Endodermal cell (in vitro differentiated cells): ENCODE data around the gene LARGE1. TPM values are rescaled to one million over a fixed set of nuclear protein-coding genes. Genes with fewer than 3 reads are reported as not detected.

Experiments used
- DNase-seq: peaks from one replicate; pipeline ENCODE4 v3.0.0-alpha.2; 2017
- H3K27ac ChIP-seq: 2 replicates; pipeline ENCODE4 v1.5.1; 2013; ENCODE audit warnings: mild to moderate bottlenecking, low read depth, low read length, moderate library complexity
- H3K27me3 ChIP-seq: 2 replicates; pipeline ENCODE4 v1.6.1; 2013; ENCODE audit warnings: mild to moderate bottlenecking, low read length, moderate library complexity; ENCODE audit not compliant: insufficient read depth, control insufficient read depth, poor library complexity, severe bottlenecking
- H3K36me3 ChIP-seq: 2 replicates; pipeline ENCODE4 v1.7.0; 2013; ENCODE audit warnings: mild to moderate bottlenecking, low read length, moderate library complexity; ENCODE audit not compliant: control insufficient read depth, insufficient read depth
- H3K4me1 ChIP-seq: one replicate; pipeline ENCODE4 v1.7.0; 2013; ENCODE audit warnings: low read length; ENCODE audit not compliant: control insufficient read depth, insufficient read depth
- H3K4me3 ChIP-seq: 2 replicates; pipeline ENCODE4 v1.5.1; 2013; ENCODE audit warnings: mild to moderate bottlenecking, low read length, moderate library complexity
- H3K9ac ChIP-seq: 2 replicates; pipeline ENCODE4 v1.6.1; 2013; ENCODE audit warnings: mild to moderate bottlenecking, low read length, moderate library complexity; ENCODE audit not compliant: poor library complexity, severe bottlenecking; ENCODE audit errors: extremely low read depth
- H3K9me3 ChIP-seq: 2 replicates; pipeline ENCODE4 v1.6.1; 2013; ENCODE audit warnings: mild to moderate bottlenecking, low read length, moderate library complexity; ENCODE audit not compliant: control insufficient read depth
- H3K27ac Mint-ChIP-seq: 2 replicates; pipeline ENCODE4 v1.8.0; 2020; ENCODE audit warnings: mixed read lengths
- H3K27me3 Mint-ChIP-seq: 2 replicates; pipeline ENCODE4 v1.8.0; 2021; ENCODE audit warnings: mild to moderate bottlenecking, mixed read lengths; ENCODE audit not compliant: insufficient read depth
- H3K36me3 Mint-ChIP-seq: 2 replicates; pipeline ENCODE4 v1.8.0; 2020; ENCODE audit warnings: low read depth, mixed read lengths
- H3K4me1 Mint-ChIP-seq: 2 replicates; pipeline ENCODE4 v1.8.0; 2020; ENCODE audit warnings: mixed read lengths
- H3K4me3 Mint-ChIP-seq: 2 replicates; pipeline ENCODE4 v1.8.0; 2020; ENCODE audit warnings: mild to moderate bottlenecking, moderate library complexity, mixed read lengths
- H3K9me3 Mint-ChIP-seq: 2 replicates; pipeline ENCODE4 v1.8.0; 2020; ENCODE audit warnings: mild to moderate bottlenecking, mixed read lengths
- WGBS, 2 experiments: methylation state at CpG; one replicate each; pipeline versions ENCODE4 v1.1.5 to v1.1.7; 2013; ENCODE audit warnings: missing lambda C conversion rate in 2 of 2, mixed read lengths in 1 of 2; ENCODE audit not compliant: insufficient coverage in 1 of 2, insufficient read length in 1 of 2; 5-methylcytosine and 5-hydroxymethylcytosine counted together
- total RNA-seq, 2 donors: library from RNA; stranded (reverse); fragmentation: NEBNext Ultra II Directional in 1 of 2; extraction: Animal tissue kit (Norgen Biotek cat#: 25700) in 1 of 2; gene quantifications; 2 replicates in 1 of 2; 3 replicates in 1 of 2; pipeline ENCODE4 v1.2.1, GENCODE V29; 2021
- TF ChIP-seq, protein P1 (sequence below): fragments of 200-600 bp; sonication (generic); conservative IDR thresholded peaks from 2 replicates; pipeline ENCODE4 v1.5.0; 2021; ENCODE audit warnings: antibody characterized with exemption, mild to moderate bottlenecking

The LARGE1 gene
- total RNA-seq, 2 donors from 2014 or later: 17.5 to 24.3 TPM

DNA sequence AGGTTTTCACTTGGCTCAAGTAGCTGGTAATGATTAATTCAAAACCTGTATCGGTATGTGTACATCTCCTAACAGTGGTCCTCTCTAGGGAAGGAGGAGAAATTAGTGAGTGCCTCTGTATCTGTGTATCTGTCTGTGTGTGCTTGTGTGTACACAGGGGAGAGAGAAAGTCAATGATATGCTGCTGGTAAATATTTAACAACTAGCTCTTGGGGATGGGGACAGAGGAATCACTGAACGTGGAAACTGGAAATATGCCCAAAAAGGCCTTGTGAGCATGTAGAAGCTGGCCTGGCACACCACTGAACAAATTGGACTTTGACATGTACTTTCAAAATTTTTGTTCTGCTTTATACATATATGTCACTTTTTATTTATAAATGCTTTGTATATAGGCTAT, 648.1 kb downstream of the LARGE1 start:
- Mint-ChIP-seq H3K27ac (no peak overlapping the region), H3K27me3 (no peaks in the 10 kb centered on the region), H3K4me3 (no peak overlapping the region), H3K36me3 (no peaks in the 10 kb centered on the region), H3K9me3 (no peaks in the 10 kb centered on the region), H3K4me1 (peaks cover 9% of the 10 kb centered on the region)
- Histone ChIP-seq H3K4me3 (no peak overlapping the region), H3K9ac (no peak overlapping the region), H3K4me1 (no peaks in the 10 kb centered on the region), H3K27ac (no peak overlapping the region), H3K27me3 (no peaks in the 10 kb centered on the region), H3K36me3 (no peaks in the 10 kb centered on the region), H3K9me3 (no peaks in the 10 kb centered on the region)
- DNase-seq: no peak
- WGBS, 2 experiments: 70 to 92% methylated on average over 1 to 2 of the region's 2 CpGs
- TF ChIP-seq, protein P1, sequence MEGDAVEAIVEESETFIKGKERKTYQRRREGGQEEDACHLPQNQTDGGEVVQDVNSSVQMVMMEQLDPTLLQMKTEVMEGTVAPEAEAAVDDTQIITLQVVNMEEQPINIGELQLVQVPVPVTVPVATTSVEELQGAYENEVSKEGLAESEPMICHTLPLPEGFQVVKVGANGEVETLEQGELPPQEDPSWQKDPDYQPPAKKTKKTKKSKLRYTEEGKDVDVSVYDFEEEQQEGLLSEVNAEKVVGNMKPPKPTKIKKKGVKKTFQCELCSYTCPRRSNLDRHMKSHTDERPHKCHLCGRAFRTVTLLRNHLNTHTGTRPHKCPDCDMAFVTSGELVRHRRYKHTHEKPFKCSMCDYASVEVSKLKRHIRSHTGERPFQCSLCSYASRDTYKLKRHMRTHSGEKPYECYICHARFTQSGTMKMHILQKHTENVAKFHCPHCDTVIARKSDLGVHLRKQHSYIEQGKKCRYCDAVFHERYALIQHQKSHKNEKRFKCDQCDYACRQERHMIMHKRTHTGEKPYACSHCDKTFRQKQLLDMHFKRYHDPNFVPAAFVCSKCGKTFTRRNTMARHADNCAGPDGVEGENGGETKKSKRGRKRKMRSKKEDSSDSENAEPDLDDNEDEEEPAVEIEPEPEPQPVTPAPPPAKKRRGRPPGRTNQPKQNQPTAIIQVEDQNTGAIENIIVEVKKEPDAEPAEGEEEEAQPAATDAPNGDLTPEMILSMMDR: no peak

DNA sequence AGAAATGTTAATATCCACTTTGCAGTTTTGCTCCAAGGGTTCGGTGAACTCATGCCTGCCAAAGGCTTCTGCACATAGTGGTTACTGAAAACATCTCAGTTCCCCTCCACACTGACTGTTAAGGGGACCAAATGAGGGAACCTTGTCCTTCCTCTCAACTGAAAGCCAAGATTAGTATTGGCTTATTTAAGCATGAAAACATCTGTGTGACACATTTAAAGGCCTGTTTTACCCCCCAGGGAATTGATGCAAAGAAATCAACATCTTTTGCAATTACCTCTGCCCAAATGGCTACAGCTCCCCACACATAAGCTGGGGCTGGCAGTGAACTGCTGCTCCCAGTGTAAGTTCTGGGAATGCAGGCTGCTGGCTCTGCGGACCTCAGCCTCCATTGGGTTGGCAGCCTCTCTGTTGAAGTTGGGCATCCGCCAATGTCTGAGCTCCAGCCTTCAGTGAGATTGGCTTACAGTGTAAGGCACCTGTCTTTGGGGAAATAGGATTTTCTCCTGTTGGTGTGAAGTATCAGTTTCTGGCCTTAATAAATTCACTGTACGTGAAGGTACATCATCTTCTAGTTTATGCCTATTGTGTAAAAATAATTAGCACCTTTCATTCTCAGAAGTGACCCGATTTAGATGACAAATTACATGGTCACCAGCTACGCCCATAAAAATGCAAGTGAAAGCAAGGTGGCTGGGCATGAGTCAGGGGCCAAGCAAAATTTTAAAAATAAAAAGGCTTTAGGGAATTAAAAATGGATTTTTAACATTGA, 648.7 kb downstream of the LARGE1 start:
- Histone ChIP-seq H3K4me3 (no peak overlapping the region), H3K9ac (no peak overlapping the region), H3K27me3 (no peaks in the 10 kb centered on the region), H3K9me3 (no peaks in the 10 kb centered on the region), H3K36me3 (no peaks in the 10 kb centered on the region), H3K4me1 (no peaks in the 10 kb centered on the region), H3K27ac (no peak overlapping the region)
- peaks cover 9% of the 10 kb centered on the region for H3K4me1 Mint-ChIP-seq
- DNase-seq: no peak
- no peak overlapping the region for H3K4me3 Mint-ChIP-seq
- no peaks in the 10 kb centered on the region for H3K27me3 Mint-ChIP-seq
- WGBS, 2 experiments: 94 to 100% methylated on average over 3 to 6 of the region's 6 CpGs
- H3K27ac Mint-ChIP-seq: no peak overlapping the region
- H3K36me3 Mint-ChIP-seq: no peaks in the 10 kb centered on the region
- no peaks in the 10 kb centered on the region for H3K9me3 Mint-ChIP-seq
- TF ChIP-seq, protein P1: no peak

DNA sequence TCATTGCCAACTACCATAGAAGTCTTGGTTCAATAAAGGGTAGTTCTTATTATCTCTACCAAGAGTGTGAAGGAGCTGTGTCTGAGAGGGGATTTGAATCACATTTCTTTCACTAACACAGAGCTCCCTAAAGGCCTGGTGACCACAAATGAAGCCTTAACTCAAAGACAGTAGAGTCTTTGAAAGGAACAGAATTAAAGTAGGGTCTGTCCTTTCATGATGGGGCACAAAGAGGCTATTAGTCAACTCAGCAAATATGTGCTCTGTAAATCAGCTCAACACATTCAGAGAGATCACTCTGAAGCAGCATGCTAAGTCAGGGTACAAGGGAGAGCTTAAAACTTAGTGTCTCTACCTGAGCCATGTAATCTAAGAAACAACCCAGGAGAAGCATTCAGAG, 649.7 kb downstream of the LARGE1 start:
- peaks cover 9% of the 10 kb centered on the region for H3K4me1 Mint-ChIP-seq
- Histone ChIP-seq H3K27ac (no peak overlapping the region), H3K9ac (no peak overlapping the region), H3K36me3 (no peaks in the 10 kb centered on the region), H3K4me3 (no peak overlapping the region), H3K27me3 (no peaks in the 10 kb centered on the region), H3K4me1 (no peaks in the 10 kb centered on the region), H3K9me3 (no peaks in the 10 kb centered on the region)
- DNase-seq: no peak
- no peaks in the 10 kb centered on the region for H3K9me3 Mint-ChIP-seq
- H3K36me3 Mint-ChIP-seq: no peaks in the 10 kb centered on the region
- TF ChIP-seq, protein P1: no peak
- no peak overlapping the region for H3K27ac Mint-ChIP-seq
- no peak overlapping the region for H3K4me3 Mint-ChIP-seq
- H3K27me3 Mint-ChIP-seq: no peaks in the 10 kb centered on the region
